ENCODE measurements around the gene RNF11. TPM values are rescaled to one million over a fixed set of nuclear protein-coding genes. Genes with fewer than 3 reads are reported as not detected.
"Not testable (repeated sequence)": the region's sequence is repeated elsewhere in the genome, so short reads cannot be mapped to it uniquely, and the experiment has no call there.

Gene RNF11
- total RNA-seq, 2 experiments from 2014 or later, result 21.5 to 22.6 TPM

- Mint-ChIP-seq H3K4me3 (no peak overlapping the region), H3K27ac (no peak overlapping the region), H3K36me3 (ENCODE audit: low read depth) (no peaks in the 10 kb centered on the region), H3K4me1 (ENCODE audit: low read depth) (peaks cover 22% of the 10 kb centered on the region), H3K9me3 (no peaks in the 10 kb centered on the region), H3K27me3 (no peaks in the 10 kb centered on the region)
- ChIA-PET POLR2A (no interaction called here), CTCF (interaction anchor here (1.0 to 2.5 kb wide), 3 partner anchors 25 to 79 kb away, joined by 3 to 10 read pairs (median 5); no protein-coding TSS in a partner anchor)
- no peak for TF ChIP-seq CTCF (IDR thresholded peaks at IDR 0.05)
- ATAC-seq (no peak), DNase-seq (no peak)
- intact Hi-C loops (cut with micrococcal nuclease), result no loop called here
Observed at GRCh38 chr1:51217101-51217500, 19.0 kb upstream of the RNF11 start.

GRCh38 chr1:51218570-51218969 is 17.5 kb upstream of the RNF11 start:
- no peaks in the 10 kb centered on the region for H3K27me3 Mint-ChIP-seq
- H3K27ac Mint-ChIP-seq, result no peak overlapping the region
- intact Hi-C loops (cut with micrococcal nuclease), result no loop called here
- no peak for TF ChIP-seq CTCF (IDR thresholded peaks at IDR 0.05)
- CTCF ChIA-PET, result interaction anchor here (0.9 to 1.8 kb wide), 2 partner anchors 26 to 30 kb away, joined by 3 to 5 read pairs; no protein-coding TSS in a partner anchor
- ATAC-seq (no peak), DNase-seq (no peak)
- H3K4me1 Mint-ChIP-seq (ENCODE audit: low read depth), result peaks cover 22% of the 10 kb centered on the region
- POLR2A ChIA-PET, result no interaction called here
- no peaks in the 10 kb centered on the region for H3K9me3 Mint-ChIP-seq
- H3K4me3 Mint-ChIP-seq, result no peak overlapping the region
- no peaks in the 10 kb centered on the region for H3K36me3 Mint-ChIP-seq (ENCODE audit: low read depth)

GRCh38 chr1:51219022-51219421 is 17.1 kb upstream of the RNF11 start:
- no peaks in the 10 kb centered on the region for H3K9me3 Mint-ChIP-seq
- no peak for ATAC-seq
- intact Hi-C loops (cut with micrococcal nuclease), result no loop called here
- H3K27ac Mint-ChIP-seq, result no peak overlapping the region
- ChIA-PET POLR2A (no interaction called here), CTCF (no interaction called here)
- no peaks in the 10 kb centered on the region for H3K36me3 Mint-ChIP-seq (ENCODE audit: low read depth)
- no peak for TF ChIP-seq CTCF (IDR thresholded peaks at IDR 0.05)
- no peaks in the 10 kb centered on the region for H3K27me3 Mint-ChIP-seq
- DNase-seq, result no peak
- peaks cover 22% of the 10 kb centered on the region for H3K4me1 Mint-ChIP-seq (ENCODE audit: low read depth)
- H3K4me3 Mint-ChIP-seq, result no peak overlapping the region

- ATAC-seq, result not testable (repeated sequence)
- CTCF ChIA-PET, result interaction anchor here (2.9 kb wide), 1 partner anchor 12 kb away, joined by 8 read pairs; no protein-coding TSS in a partner anchor
Observed at GRCh38 chr1:51221529-51221928, 14.5 kb upstream of the RNF11 start.

GRCh38 chr1:51222136-51222787 is 13.8 kb upstream of the RNF11 start:
- intact Hi-C loops (cut with micrococcal nuclease), result no loop called here
- TF ChIP-seq CTCF (IDR thresholded peaks at IDR 0.05), result no peak
- ChIA-PET POLR2A (no interaction called here), CTCF (interaction anchor here (2.9 kb wide), 1 partner anchor 11 kb away, joined by 8 read pairs; no protein-coding TSS in a partner anchor)
- Mint-ChIP-seq H3K9me3 (no peaks in the 10 kb centered on the region), H3K27ac (no peak overlapping the region), H3K4me3 (no peak overlapping the region), H3K27me3 (peaks cover 3% of the 10 kb centered on the region), H3K4me1 (ENCODE audit: low read depth) (peaks cover 5% of the 10 kb centered on the region), H3K36me3 (ENCODE audit: low read depth) (no peaks in the 10 kb centered on the region)
- ATAC-seq (no peak), DNase-seq (peak; percentile 9)

More at GRCh38 chr1:51221529-51221928, 14.5 kb upstream of the RNF11 start:
- H3K27me3 Mint-ChIP-seq; POLR2A ChIA-PET; H3K36me3 Mint-ChIP-seq (ENCODE audit: low read depth); H3K4me1 Mint-ChIP-seq (ENCODE audit: low read depth); H3K27ac Mint-ChIP-seq; H3K9me3 Mint-ChIP-seq; H3K4me3 Mint-ChIP-seq; intact Hi-C loops (cut with micrococcal nuclease); DNase-seq: not testable (repeated sequence)

Measured in activated CD8-positive, alpha-beta T cell treated with anti-CD3 and anti-CD28 coated beads for 36 hours (primary cell).